ENCODE data around the gene MAP2K5. TPM values are rescaled to one million over a fixed set of nuclear protein-coding genes. Genes with fewer than 3 reads are reported as not detected.
"Not testable (repeated sequence)": the region's sequence is repeated elsewhere in the genome, so short reads cannot be mapped to it uniquely, and the experiment has no call there.

Gene MAP2K5
- total RNA-seq, 2 experiments from 2014 or later = 22.2 to 27.9 TPM

DNA sequence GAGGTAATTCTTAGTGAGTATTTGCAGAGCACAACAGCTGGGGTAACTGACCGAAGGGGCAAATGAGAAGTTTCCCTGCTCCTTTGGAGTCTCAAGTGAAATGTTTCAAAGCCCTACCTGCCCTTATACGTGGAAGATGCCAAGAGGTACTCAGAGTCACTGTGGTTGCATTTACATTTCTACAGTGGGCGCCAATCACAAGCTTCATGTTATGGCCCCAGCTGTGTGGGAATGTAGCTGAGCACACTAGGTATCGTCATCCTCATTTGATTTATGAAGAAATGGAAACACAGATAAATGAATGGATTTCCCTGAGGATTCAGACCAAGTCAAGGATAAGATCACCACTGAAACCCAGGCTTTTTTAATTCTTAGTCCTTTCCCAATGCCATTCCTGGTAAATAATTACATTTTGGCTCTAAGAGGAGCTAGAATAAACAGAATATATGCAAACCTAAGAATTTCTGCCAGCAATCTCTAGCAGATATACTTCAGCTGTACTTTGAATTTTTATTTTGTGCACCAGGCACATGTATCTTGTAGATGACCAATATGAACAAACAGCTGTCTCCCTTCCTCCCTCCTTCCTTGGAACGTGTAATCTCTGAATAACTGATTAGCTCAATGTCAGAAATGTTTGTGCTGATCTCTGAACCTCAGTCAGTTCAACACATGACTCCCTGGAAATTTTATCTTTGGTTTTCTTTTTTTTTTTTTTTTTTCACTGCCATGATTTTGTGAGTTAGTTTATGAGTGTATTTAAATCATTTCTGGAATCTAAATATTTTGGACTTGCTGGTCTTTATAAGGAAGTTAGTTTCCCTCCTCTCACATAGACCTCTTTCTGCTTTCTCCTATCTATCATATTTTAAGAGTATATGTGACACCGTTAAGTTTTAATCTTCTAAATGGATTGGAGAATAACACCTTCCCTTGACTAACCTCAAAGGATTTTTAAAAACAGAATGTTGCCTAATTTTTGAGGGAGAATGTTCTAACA lies 69.2 kb downstream of the MAP2K5 start:
- no peaks in the 10 kb centered on the region for H3K4me1 ChIP-seq (ENCODE audit: insufficient read depth, low read length)
- H3K27me3 ChIP-seq (ENCODE audit: control insufficient read depth in 1 of 2, insufficient read depth in 2 of 2, low read length in 2 of 2) = no peaks in the 10 kb centered on the region
- no peaks in the 10 kb centered on the region for H3K9me3 ChIP-seq (ENCODE audit: control insufficient read depth in 1 of 2, insufficient read depth in 1 of 2, low read length in 2 of 2)
- DNase-seq (no peak), ATAC-seq (ENCODE audit: poor library complexity) (no peak)
- Mint-ChIP-seq H3K4me1 (ENCODE audit: low read depth) (no peaks in the 10 kb centered on the region), H3K27me3 (no peaks in the 10 kb centered on the region), H3K27ac (no peak overlapping the region), H3K36me3 (ENCODE audit: low read depth) (peaks cover 20% of the 10 kb centered on the region), H3K4me3 (no peak overlapping the region), H3K9me3 (no peaks in the 10 kb centered on the region)
- intact Hi-C loops (cut with DNase I, micrococcal nuclease) = no loop called here
- TF ChIP-seq, protein P1, sequence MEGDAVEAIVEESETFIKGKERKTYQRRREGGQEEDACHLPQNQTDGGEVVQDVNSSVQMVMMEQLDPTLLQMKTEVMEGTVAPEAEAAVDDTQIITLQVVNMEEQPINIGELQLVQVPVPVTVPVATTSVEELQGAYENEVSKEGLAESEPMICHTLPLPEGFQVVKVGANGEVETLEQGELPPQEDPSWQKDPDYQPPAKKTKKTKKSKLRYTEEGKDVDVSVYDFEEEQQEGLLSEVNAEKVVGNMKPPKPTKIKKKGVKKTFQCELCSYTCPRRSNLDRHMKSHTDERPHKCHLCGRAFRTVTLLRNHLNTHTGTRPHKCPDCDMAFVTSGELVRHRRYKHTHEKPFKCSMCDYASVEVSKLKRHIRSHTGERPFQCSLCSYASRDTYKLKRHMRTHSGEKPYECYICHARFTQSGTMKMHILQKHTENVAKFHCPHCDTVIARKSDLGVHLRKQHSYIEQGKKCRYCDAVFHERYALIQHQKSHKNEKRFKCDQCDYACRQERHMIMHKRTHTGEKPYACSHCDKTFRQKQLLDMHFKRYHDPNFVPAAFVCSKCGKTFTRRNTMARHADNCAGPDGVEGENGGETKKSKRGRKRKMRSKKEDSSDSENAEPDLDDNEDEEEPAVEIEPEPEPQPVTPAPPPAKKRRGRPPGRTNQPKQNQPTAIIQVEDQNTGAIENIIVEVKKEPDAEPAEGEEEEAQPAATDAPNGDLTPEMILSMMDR (IDR thresholded peaks at IDR 0.05) = no peak
- POLR2A ChIA-PET = no interaction called here
- no peak overlapping the region for H3K27ac ChIP-seq (ENCODE audit: low read depth in 1 of 2, low read length in 2 of 2)
- CTCF ChIA-PET = interaction anchor here (1.1 kb wide), 1 partner anchor 12 kb away, joined by 4 read pairs; no protein-coding TSS in a partner anchor
- no peak overlapping the region for H3K4me3 ChIP-seq (ENCODE audit: low read length)
- H3K36me3 ChIP-seq (ENCODE audit: insufficient read depth, low read length) = no peaks in the 10 kb centered on the region

DNA sequence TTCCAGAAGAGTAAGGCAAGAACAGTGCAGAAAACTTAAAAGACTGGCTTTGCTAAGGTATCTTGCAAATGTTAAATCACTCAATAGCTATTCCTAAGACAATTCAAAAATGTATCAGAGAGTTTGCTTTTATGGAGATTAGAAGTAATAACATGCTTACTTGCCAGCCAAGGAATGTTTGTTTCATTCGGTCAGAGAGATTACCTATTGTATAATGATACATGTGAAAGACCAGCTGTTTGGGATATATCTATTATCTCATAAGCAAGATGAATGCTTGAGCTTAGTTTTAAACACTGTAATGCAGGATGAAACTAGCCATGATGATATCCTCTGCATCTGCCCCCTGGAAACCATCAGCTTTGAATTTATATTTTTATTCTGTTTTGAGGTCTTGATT lies 70.7 kb downstream of the MAP2K5 start:
- Mint-ChIP-seq H3K36me3 (ENCODE audit: low read depth) (peaks cover 20% of the 10 kb centered on the region), H3K4me1 (ENCODE audit: low read depth) (no peaks in the 10 kb centered on the region), H3K9me3 (no peaks in the 10 kb centered on the region), H3K4me3 (no peak overlapping the region), H3K27me3 (no peaks in the 10 kb centered on the region), H3K27ac (no peak overlapping the region)
- no peak for DNase-seq
- H3K4me1 ChIP-seq (ENCODE audit: insufficient read depth, low read length) = no peaks in the 10 kb centered on the region
- H3K4me3 ChIP-seq (ENCODE audit: low read length) = no peak overlapping the region
- no peaks in the 10 kb centered on the region for H3K27me3 ChIP-seq (ENCODE audit: control insufficient read depth in 1 of 2, insufficient read depth in 2 of 2, low read length in 2 of 2)
- no peaks in the 10 kb centered on the region for H3K9me3 ChIP-seq (ENCODE audit: control insufficient read depth in 1 of 2, insufficient read depth in 1 of 2, low read length in 2 of 2)
- POLR2A ChIA-PET = interaction anchor here (0.8 kb wide), 1 partner anchor 134 kb away, joined by 3 read pairs; no protein-coding TSS in a partner anchor
- H3K36me3 ChIP-seq (ENCODE audit: insufficient read depth, low read length) = peaks cover 3% of the 10 kb centered on the region
- ATAC-seq (ENCODE audit: poor library complexity) = no peak
- CTCF ChIA-PET = no interaction called here
- TF ChIP-seq, protein P1 (IDR thresholded peaks at IDR 0.05) = no peak
- H3K27ac ChIP-seq (ENCODE audit: low read depth in 1 of 2, low read length in 2 of 2) = no peak overlapping the region
- intact Hi-C loops (cut with DNase I, micrococcal nuclease) = no loop called here

DNA sequence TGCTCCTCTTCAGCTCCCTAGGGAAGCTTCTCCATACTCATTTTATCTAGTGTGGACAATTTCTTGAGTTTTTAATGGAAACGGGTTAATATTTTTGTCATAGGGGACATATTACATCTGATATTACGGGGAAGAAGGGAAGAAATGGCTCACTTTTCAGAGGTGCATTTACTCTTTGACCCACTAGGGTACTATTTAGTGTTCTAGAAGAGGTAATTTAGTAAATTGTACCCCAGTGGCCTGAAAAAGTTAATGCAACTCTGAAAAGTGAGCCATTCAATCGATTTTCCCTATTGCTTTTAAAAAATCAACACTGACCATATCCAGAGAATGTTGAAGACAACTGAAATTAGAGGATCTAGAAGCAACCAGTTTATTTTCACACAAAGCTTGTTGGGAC lies 71.2 kb downstream of the MAP2K5 start:
- no peaks in the 10 kb centered on the region for H3K9me3 Mint-ChIP-seq
- H3K27ac Mint-ChIP-seq = no peak overlapping the region
- CTCF ChIA-PET = no interaction called here
- TF ChIP-seq, protein P1 (IDR thresholded peaks at IDR 0.05) = no peak
- H3K4me3 Mint-ChIP-seq = no peak overlapping the region
- intact Hi-C loops (cut with DNase I, micrococcal nuclease) = no loop called here
- no peaks in the 10 kb centered on the region for H3K27me3 ChIP-seq (ENCODE audit: control insufficient read depth in 1 of 2, insufficient read depth in 2 of 2, low read length in 2 of 2)
- H3K36me3 ChIP-seq (ENCODE audit: insufficient read depth, low read length) = peaks cover 5% of the 10 kb centered on the region
- H3K27ac ChIP-seq (ENCODE audit: low read depth in 1 of 2, low read length in 2 of 2) = no peak overlapping the region
- H3K4me1 ChIP-seq (ENCODE audit: insufficient read depth, low read length) = no peaks in the 10 kb centered on the region
- POLR2A ChIA-PET = no interaction called here
- H3K9me3 ChIP-seq (ENCODE audit: control insufficient read depth in 1 of 2, insufficient read depth in 1 of 2, low read length in 2 of 2) = no peaks in the 10 kb centered on the region
- ATAC-seq (ENCODE audit: poor library complexity) (no peak), DNase-seq (no peak)
- H3K27me3 Mint-ChIP-seq = no peaks in the 10 kb centered on the region
- peaks cover 17% of the 10 kb centered on the region for H3K36me3 Mint-ChIP-seq (ENCODE audit: low read depth)
- no peaks in the 10 kb centered on the region for H3K4me1 Mint-ChIP-seq (ENCODE audit: low read depth)
- no peak overlapping the region for H3K4me3 ChIP-seq (ENCODE audit: low read length)

DNA sequence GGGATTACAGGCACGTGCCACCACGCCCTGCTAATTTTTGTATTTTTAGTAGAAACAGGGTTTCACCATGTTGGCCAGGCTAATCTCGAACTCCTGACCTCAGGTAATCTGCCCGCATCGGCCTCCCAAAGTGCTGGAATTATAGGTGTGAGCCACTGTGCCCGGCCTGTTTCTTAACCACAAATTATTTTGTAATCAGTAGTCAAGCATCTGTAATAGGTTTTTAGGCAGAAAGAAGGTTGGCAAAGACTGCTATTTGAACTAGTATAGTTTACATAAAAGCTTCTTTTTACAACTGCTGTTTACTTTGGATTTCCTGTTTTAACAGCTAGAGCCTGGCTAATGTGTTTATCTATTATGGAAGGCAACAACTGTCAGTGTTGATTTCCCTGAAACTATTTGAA lies 72.6 kb downstream of the MAP2K5 start:
- H3K4me3 Mint-ChIP-seq; H3K27ac ChIP-seq (ENCODE audit: low read depth in 1 of 2, low read length in 2 of 2); H3K4me1 ChIP-seq (ENCODE audit: insufficient read depth, low read length); H3K27ac Mint-ChIP-seq; H3K27me3 ChIP-seq (ENCODE audit: control insufficient read depth in 1 of 2, insufficient read depth in 2 of 2, low read length in 2 of 2); H3K9me3 Mint-ChIP-seq; POLR2A ChIA-PET; H3K27me3 Mint-ChIP-seq; H3K4me3 ChIP-seq (ENCODE audit: low read length); intact Hi-C loops (cut with DNase I, micrococcal nuclease); DNase-seq; H3K36me3 ChIP-seq (ENCODE audit: insufficient read depth, low read length); H3K4me1 Mint-ChIP-seq (ENCODE audit: low read depth); ATAC-seq (ENCODE audit: poor library complexity); H3K9me3 ChIP-seq (ENCODE audit: control insufficient read depth in 1 of 2, insufficient read depth in 1 of 2, low read length in 2 of 2): not testable (repeated sequence)
- CTCF ChIA-PET = interaction anchor here (1.1 kb wide), 1 partner anchor 9 kb away, joined by 3 read pairs; no protein-coding TSS in a partner anchor
- H3K36me3 Mint-ChIP-seq (ENCODE audit: low read depth) = peaks cover 17% of the 10 kb centered on the region

Measured in CD4-positive, alpha-beta T cell (primary cell).